Activated CD4-positive, alpha-beta T cell treated with anti-CD3 and anti-CD28 coated beads for 36 hours (primary cell): ENCODE results near the gene ZNF223. TPM values are rescaled to one million over a fixed set of nuclear protein-coding genes. Genes with fewer than 3 reads are reported as not detected.

Source experiments
- ATAC-seq: fragments of 200-7000 bp; cut with Tn5 transposase; one replicate; pipeline ENCODE4 v1.10.0; 2021; ENCODE audit warnings: mild to moderate bottlenecking, moderate library complexity
- CTCF ChIA-PET: fragments of 350-600 bp; sonication (Branson Sonifier 250); formaldehyde crosslinking; loops from one replicate; lab custom pipeline; 2021; ENCODE audit warnings: antibody characterized with exemption; lab: Charles Lee
- POLR2A ChIA-PET: fragments of 350-600 bp; sonication (Branson Sonifier 250); formaldehyde crosslinking; loops from one replicate; lab custom pipeline; 2021; ENCODE audit warnings: antibody characterized with exemption, inconsistent platforms; lab: Charles Lee
- DNase-seq: peaks from one replicate; pipeline ENCODE4 v3.0.0-alpha.2; 2020
- H3K27ac Mint-ChIP-seq: one replicate; pipeline ENCODE4 v1.8.0; 2021; ENCODE audit warnings: mixed read lengths
- H3K27me3 Mint-ChIP-seq: one replicate; pipeline ENCODE4 v1.8.0; 2021; ENCODE audit warnings: mixed read lengths
- H3K36me3 Mint-ChIP-seq: one replicate; pipeline ENCODE4 v1.8.0; 2021; ENCODE audit warnings: low read depth, mixed read lengths
- H3K4me1 Mint-ChIP-seq: one replicate; pipeline ENCODE4 v1.8.0; 2021; ENCODE audit warnings: mixed read lengths
- H3K4me3 Mint-ChIP-seq: one replicate; pipeline ENCODE4 v1.8.0; 2021; ENCODE audit warnings: mild to moderate bottlenecking, moderate library complexity, mixed read lengths
- H3K9me3 Mint-ChIP-seq: one replicate; pipeline ENCODE4 v1.8.0; 2021; ENCODE audit warnings: low read depth, mixed read lengths
- intact Hi-C, 2 experiments: fragments of 100-400 bp; cut with DNase I in 1 of 2; cut with micrococcal nuclease in 1 of 2; formaldehyde crosslinking; loops; one replicate each; pipeline versions ENCODE4 v1.14.2 to v1.15.1; 2022 to 2024; cut with DNase I, micrococcal nuclease
- total RNA-seq, 2 experiments: library from RNA; stranded (reverse); gene quantifications; one replicate each; pipeline ENCODE4 v1.2.3, GENCODE V29; 2021

ZNF223 gene
- under 1 TPM; 0.63 to 0.82 TPM for total RNA-seq

- intact Hi-C loops = no loop called here
- CTCF ChIA-PET = no interaction called here
- Mint-ChIP-seq H3K9me3 (peaks cover 23% of the 10 kb centered on the region), H3K36me3 (peaks cover 34% of the 10 kb centered on the region), H3K4me3 (peak within 1 kb of the TSS; percentile 76), H3K27me3 (peaks cover 3% of the 10 kb centered on the region), H3K4me1 (peaks cover 21% of the 10 kb centered on the region), H3K27ac (peak within 1 kb of the TSS; percentile 64)
- DNase-seq (peak; percentile 63), ATAC-seq (peak; percentile 78)
- POLR2A ChIA-PET = no interaction called here
Measured at GRCh38 chr19:44051650-44052402, at the start of gene ZNF223. Gene ZNF223, plus strand, starts transcription at chr19:44052036. Its CDS starts 3,141 bp downstream, at chr19:44055177.

GRCh38 chr19:44002212-44002565, 49.6 kb upstream of the ZNF223 start:
- POLR2A ChIA-PET = no interaction called here
- ATAC-seq (no peak), DNase-seq (no peak)
- Mint-ChIP-seq H3K27ac (peak overlapping the region; percentile 98), H3K36me3 (peaks cover 32% of the 10 kb centered on the region), H3K9me3 (peaks cover 27% of the 10 kb centered on the region), H3K4me1 (peaks cover 16% of the 10 kb centered on the region), H3K4me3 (peak overlapping the region; percentile 85), H3K27me3 (no peaks in the 10 kb centered on the region)
- intact Hi-C loops = loop anchor here (1.0 to 5.0 kb wide), 15 partner anchors 18 to 498 kb away; partner anchors contain the start of genes ZNF155 (in 2 of the 2), ZNF222 (in 2 of the 2), ZNF225 (in 2 of the 2) and ZNF227 (in 2 of the 2)
- CTCF ChIA-PET = interaction anchor here (0.7 to 0.8 kb wide), 4 partner anchors 20 to 407 kb away, joined by 3 read pairs; partner anchors contain the start of gene ZNF235

GRCh38 chr19:44002566-44003460, 49.0 kb upstream of the ZNF223 start, which contains the start of gene ZNF230:
Gene ZNF230, plus strand, starts transcription at chr19:44002957. Its CDS starts 4,122 bp downstream, at chr19:44007079.
- Mint-ChIP-seq H3K4me3 (peak within 1 kb of the TSS; percentile 85), H3K4me1 (peaks cover 16% of the 10 kb centered on the region), H3K36me3 (peaks cover 32% of the 10 kb centered on the region), H3K27me3 (no peaks in the 10 kb centered on the region), H3K27ac (peak within 1 kb of the TSS; percentile 98), H3K9me3 (peaks cover 30% of the 10 kb centered on the region)
- CTCF ChIA-PET = interaction anchor here (0.7 to 1.6 kb wide), 2 partner anchors 68 to 257 kb away, joined by 3 to 5 read pairs; partner anchors contain the start of gene ZNF45
- DNase-seq (peak; percentile 90), ATAC-seq (peak; percentile 99)
- intact Hi-C loops = loop anchor here (1.0 to 5.0 kb wide), 16 partner anchors 19 to 497 kb away; partner anchors contain the start of genes ZNF155 (in 2 of the 2), ZNF222 (in 2 of the 2), ZNF224 (in 2 of the 2) and ZNF225 (in 2 of the 2)
- POLR2A ChIA-PET = no interaction called here

- CTCF ChIA-PET = interaction anchor here (0.7 to 1.6 kb wide), 5 partner anchors 16 to 496 kb away, joined by 3 to 5 read pairs (median 3); partner anchors contain the start of genes ZNF180 and ZNF45
- ATAC-seq = peak; percentile 42
- POLR2A ChIA-PET = no interaction called here
- Mint-ChIP-seq H3K4me1 (peaks cover 16% of the 10 kb centered on the region), H3K27me3 (no peaks in the 10 kb centered on the region), H3K9me3 (peaks cover 30% of the 10 kb centered on the region), H3K27ac (peak overlapping the region; percentile 98), H3K4me3 (peak overlapping the region; percentile 85), H3K36me3 (peaks cover 34% of the 10 kb centered on the region)
- intact Hi-C loops = loop anchor here (1.0 to 5.0 kb wide), 4 partner anchors 21 to 109 kb away; partner anchors contain the start of genes ZNF222 (in 1 of the 2), ZNF224 (in 1 of the 2), ZNF225 (in 1 of the 2) and ZNF284 (in 1 of the 2)
- DNase-seq = peak; percentile 15
Measured at GRCh38 chr19:44003461-44004009, 48.3 kb upstream of the ZNF223 start.

- no peak for DNase-seq
- Mint-ChIP-seq H3K27ac (no peak overlapping the region), H3K4me1 (peaks cover 16% of the 10 kb centered on the region), H3K27me3 (no peaks in the 10 kb centered on the region), H3K36me3 (peaks cover 55% of the 10 kb centered on the region), H3K4me3 (no peak overlapping the region), H3K9me3 (peaks cover 47% of the 10 kb centered on the region)
- intact Hi-C loops = no loop called here
- ChIA-PET POLR2A (no interaction called here), CTCF (no interaction called here)
- no peak for ATAC-seq
Measured at GRCh38 chr19:44005973-44006372, 45.9 kb upstream of the ZNF223 start.

- ChIA-PET CTCF (no interaction called here), POLR2A (no interaction called here)
- peaks cover 68% of the 10 kb centered on the region for H3K36me3 Mint-ChIP-seq
- H3K27ac Mint-ChIP-seq = no peak overlapping the region
- no peak for ATAC-seq
- no peak for DNase-seq
- H3K9me3 Mint-ChIP-seq = peaks cover 55% of the 10 kb centered on the region
- no peaks in the 10 kb centered on the region for H3K27me3 Mint-ChIP-seq
- intact Hi-C loops = no loop called here
- peaks cover 9% of the 10 kb centered on the region for H3K4me1 Mint-ChIP-seq
- no peak overlapping the region for H3K4me3 Mint-ChIP-seq
Measured at GRCh38 chr19:44007473-44007872, 44.4 kb upstream of the ZNF223 start.

- H3K27me3 Mint-ChIP-seq = no peaks in the 10 kb centered on the region
- ChIA-PET POLR2A (no interaction called here), CTCF (no interaction called here)
- ATAC-seq (no peak), DNase-seq (no peak)
- H3K4me1 Mint-ChIP-seq = no peaks in the 10 kb centered on the region
- no peak overlapping the region for H3K27ac Mint-ChIP-seq
- peaks cover 72% of the 10 kb centered on the region for H3K36me3 Mint-ChIP-seq
- H3K9me3 Mint-ChIP-seq = peaks cover 66% of the 10 kb centered on the region
- H3K4me3 Mint-ChIP-seq = no peak overlapping the region
- intact Hi-C loops = no loop called here
Measured at GRCh38 chr19:44010468-44010867, 41.4 kb upstream of the ZNF223 start.

- ATAC-seq (no peak), DNase-seq (no peak)
- intact Hi-C loops = no loop called here
- no peak overlapping the region for H3K27ac Mint-ChIP-seq
- H3K27me3 Mint-ChIP-seq = peaks cover 8% of the 10 kb centered on the region
- peaks cover under 1% of the 10 kb centered on the region for H3K4me1 Mint-ChIP-seq
- H3K9me3 Mint-ChIP-seq = peaks cover 43% of the 10 kb centered on the region
- peaks cover 6% of the 10 kb centered on the region for H3K36me3 Mint-ChIP-seq
- no peak overlapping the region for H3K4me3 Mint-ChIP-seq
- ChIA-PET CTCF (interaction anchor here (0.7 kb wide), 1 partner anchor 15 kb away, joined by 3 read pairs; no protein-coding TSS in a partner anchor), POLR2A (no interaction called here)
Measured at GRCh38 chr19:44019498-44019897, 32.3 kb upstream of the ZNF223 start.

GRCh38 chr19:44021221-44021620, 30.6 kb upstream of the ZNF223 start:
- Mint-ChIP-seq H3K27me3 (peaks cover 8% of the 10 kb centered on the region), H3K4me3 (no peak overlapping the region), H3K4me1 (peaks cover 16% of the 10 kb centered on the region), H3K9me3 (peaks cover 43% of the 10 kb centered on the region), H3K27ac (no peak overlapping the region), H3K36me3 (peaks cover 18% of the 10 kb centered on the region)
- ATAC-seq (no peak), DNase-seq (no peak)
- ChIA-PET POLR2A (no interaction called here), CTCF (no interaction called here)
- intact Hi-C loops = no loop called here

- ChIA-PET CTCF (interaction anchor here (0.7 kb wide), 1 partner anchor 304 kb away, joined by 3 read pairs; no protein-coding TSS in a partner anchor), POLR2A (no interaction called here)
- peak overlapping the region; percentile 93 for H3K27ac Mint-ChIP-seq
- ATAC-seq (no peak), DNase-seq (no peak)
- peaks cover 34% of the 10 kb centered on the region for H3K9me3 Mint-ChIP-seq
- H3K36me3 Mint-ChIP-seq = peaks cover 48% of the 10 kb centered on the region
- H3K27me3 Mint-ChIP-seq = peaks cover 5% of the 10 kb centered on the region
- intact Hi-C loops = loop anchor here (1.0 to 2.0 kb wide), 16 partner anchors 22 to 475 kb away; partner anchors contain the start of genes ZNF224 (in 2 of the 2), ZNF230 (in 2 of the 2), ZNF155 (in 1 of the 2) and ZNF180 (in 1 of the 2)
- peaks cover 20% of the 10 kb centered on the region for H3K4me1 Mint-ChIP-seq
- H3K4me3 Mint-ChIP-seq = peak overlapping the region; percentile 94
Measured at GRCh38 chr19:44024900-44025216, 27.0 kb upstream of the ZNF223 start.
